Measurements from ENCODE around the gene ARGFX.

DNA sequence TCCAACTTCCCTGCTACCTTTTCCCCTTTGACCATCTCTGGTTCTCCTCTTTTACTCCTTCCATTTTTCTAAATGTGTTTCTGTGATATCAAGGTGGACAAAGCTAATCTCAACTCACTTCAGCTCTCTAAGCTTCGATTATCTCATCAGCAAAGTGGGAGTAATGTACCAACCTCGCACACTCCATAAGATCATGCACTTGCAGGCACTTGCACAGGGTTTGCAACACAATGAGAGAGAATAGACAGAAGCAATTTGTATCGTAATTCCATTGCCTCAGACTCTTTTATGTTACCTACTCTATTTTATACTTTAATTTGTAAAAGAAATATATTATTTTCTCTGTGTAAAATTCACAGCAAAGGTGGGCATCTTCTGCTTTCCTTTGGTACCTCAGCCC lies 15.0 kb upstream of the ARGFX start:
- TF ChIP-seq PHF8 (IDR thresholded peaks at IDR 0.05; ENCODE audit: borderline replicate concordance, low read length) (no peak), KLF13 (tag; IDR thresholded peaks at IDR 0.05; ENCODE audit: borderline replicate concordance, low read depth) (no peak), NUFIP1 (IDR thresholded peaks at IDR 0.05; ENCODE audit: partially characterized antibody) (no peak)
- TF ChIP-seq, protein P1, sequence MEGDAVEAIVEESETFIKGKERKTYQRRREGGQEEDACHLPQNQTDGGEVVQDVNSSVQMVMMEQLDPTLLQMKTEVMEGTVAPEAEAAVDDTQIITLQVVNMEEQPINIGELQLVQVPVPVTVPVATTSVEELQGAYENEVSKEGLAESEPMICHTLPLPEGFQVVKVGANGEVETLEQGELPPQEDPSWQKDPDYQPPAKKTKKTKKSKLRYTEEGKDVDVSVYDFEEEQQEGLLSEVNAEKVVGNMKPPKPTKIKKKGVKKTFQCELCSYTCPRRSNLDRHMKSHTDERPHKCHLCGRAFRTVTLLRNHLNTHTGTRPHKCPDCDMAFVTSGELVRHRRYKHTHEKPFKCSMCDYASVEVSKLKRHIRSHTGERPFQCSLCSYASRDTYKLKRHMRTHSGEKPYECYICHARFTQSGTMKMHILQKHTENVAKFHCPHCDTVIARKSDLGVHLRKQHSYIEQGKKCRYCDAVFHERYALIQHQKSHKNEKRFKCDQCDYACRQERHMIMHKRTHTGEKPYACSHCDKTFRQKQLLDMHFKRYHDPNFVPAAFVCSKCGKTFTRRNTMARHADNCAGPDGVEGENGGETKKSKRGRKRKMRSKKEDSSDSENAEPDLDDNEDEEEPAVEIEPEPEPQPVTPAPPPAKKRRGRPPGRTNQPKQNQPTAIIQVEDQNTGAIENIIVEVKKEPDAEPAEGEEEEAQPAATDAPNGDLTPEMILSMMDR (IDR thresholded peaks at IDR 0.05 in 2 of 3, conservative IDR thresholded peaks at IDR 0.05 in 1 of 3; ENCODE audit: insufficient read depth in 2 of 3, low read depth in 1 of 3, low read length in 3 of 3) = no peak

All from K562 (cell line).